Measurements from ENCODE around the gene L3HYPDH.

L3HYPDH gene

DNA sequence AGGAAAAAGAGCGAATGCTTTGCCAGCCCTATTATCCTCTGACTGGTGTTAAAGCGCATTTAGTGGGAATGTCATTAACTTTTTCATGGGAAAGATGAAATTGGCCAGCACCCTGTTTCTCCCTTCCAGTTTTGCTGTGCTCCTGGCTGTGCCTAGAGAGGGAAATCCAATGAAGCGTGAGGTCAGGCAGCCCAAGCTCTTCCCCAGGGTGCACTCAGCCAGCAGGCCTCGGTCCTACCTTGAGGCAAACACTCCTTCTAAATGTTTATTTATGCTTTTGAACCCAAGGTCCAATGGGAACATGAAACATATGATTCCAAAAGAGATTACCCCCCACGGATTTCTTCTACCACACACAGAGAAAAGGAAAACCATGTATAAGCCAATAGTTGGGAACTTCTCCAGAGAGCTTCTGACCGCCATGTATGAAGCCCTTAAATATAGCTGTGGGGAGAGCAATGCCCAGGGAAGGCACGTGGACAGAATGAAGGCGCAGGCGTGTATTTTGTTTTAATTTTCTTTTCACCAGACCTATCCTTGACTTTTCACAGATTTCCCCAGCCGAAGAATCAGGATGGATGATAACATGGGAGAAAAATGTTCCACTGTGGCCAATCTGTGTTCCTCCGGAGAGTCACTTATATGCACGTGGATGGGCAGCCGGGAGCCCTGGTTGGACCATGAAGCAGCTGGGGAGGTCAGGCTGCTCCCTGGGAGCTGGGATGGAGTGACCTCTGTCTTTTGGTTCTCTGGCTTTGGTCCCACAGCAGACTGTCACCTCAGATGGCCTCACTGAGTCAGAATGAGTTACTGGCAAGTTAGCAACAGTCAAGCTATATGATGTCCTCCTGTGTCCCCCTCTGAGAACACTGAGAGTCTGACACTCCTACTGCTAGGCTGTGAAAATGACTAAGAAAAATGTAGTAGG is 56.3 kb downstream of the L3HYPDH start:
- DNase-seq (ENCODE audit: low read depth in 1 of 2, low spot score in 1 of 2) = no peak

GRCh38 chr14:59425322-59425935 is 58.8 kb downstream of the L3HYPDH start:
- DNase-seq (ENCODE audit: low read depth in 1 of 2, low spot score in 1 of 2) = no peak

DNA sequence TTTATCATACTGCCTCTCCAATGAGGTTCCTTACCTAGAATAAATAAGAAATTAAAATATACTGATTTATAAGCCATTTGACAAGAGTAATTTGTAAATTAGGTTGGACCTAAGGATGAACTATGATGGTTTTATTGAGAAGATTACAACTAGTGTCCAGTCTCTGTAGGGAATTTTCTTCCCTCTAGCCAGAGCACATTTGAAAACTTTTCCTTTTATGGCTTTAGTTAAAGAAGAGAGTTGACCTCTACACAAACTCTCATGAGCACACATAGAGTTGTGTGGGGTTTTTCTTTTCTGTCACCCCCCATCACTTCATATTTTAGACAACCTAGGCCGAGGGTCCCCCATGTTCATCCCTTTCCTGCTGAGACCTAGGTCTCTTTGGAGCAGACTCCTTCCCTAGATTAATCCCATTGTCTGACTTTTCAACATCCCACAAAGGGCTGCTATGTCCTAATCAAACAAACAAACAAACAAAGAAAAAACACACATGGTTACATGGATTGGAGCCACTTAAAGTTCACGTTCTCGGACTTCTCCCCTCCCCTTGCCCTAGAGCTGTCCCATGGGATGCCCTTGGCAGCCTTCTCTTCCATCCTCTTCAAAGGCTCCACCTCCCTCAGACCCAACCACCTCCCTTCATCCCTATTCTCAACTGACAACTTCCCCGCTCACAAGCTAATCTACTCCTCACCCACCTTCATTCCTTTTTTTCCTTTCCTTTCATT is 59.7 kb downstream of the L3HYPDH start:
- DNase-seq (ENCODE audit: low read depth in 1 of 2, low spot score in 1 of 2) = no peak

Data from stimulated activated CD4-positive, alpha-beta T cell treated with anti-CD3 and anti-CD28 coated beads, Interleukin-15, amount 100 ng/mL, for 1 hour (primary cell).